Duodenal mucosa (tissue), 2 donors: ENCODE measurements around the gene TPPP.

ENCODE experiments used
- H3K27ac ChIP-seq: one replicate; pipeline ENCODE4 v1.7.0; 2013; ENCODE audit warnings: low read depth, low read length
- H3K27me3 ChIP-seq, 2 donors: one replicate each; pipeline ENCODE4 v1.7.0; 2013; ENCODE audit warnings: low read length in 2 of 2, control low read depth in 1 of 2; ENCODE audit not compliant: insufficient read depth in 2 of 2, control insufficient read depth in 1 of 2
- H3K36me3 ChIP-seq, 2 donors: one replicate each; pipeline ENCODE4 v1.7.0; 2013; ENCODE audit warnings: low read length in 2 of 2, control low read depth in 1 of 2; ENCODE audit not compliant: insufficient read depth in 2 of 2, control insufficient read depth in 1 of 2
- H3K4me1 ChIP-seq, 2 donors: one replicate each; pipeline ENCODE4 v1.7.0; 2013; ENCODE audit warnings: low read length in 2 of 2, control low read depth in 1 of 2; ENCODE audit not compliant: insufficient read depth in 2 of 2, control insufficient read depth in 1 of 2
- H3K4me3 ChIP-seq, 2 donors: one replicate each; pipeline ENCODE4 v1.7.0; 2013; ENCODE audit warnings: low read length in 2 of 2, low read depth in 1 of 2
- H3K9ac ChIP-seq, 2 donors: one replicate each; pipeline ENCODE4 v1.7.0; 2013; ENCODE audit warnings: low read length in 2 of 2, low read depth in 1 of 2
- H3K9me3 ChIP-seq, 2 donors: one replicate each; pipeline ENCODE4 v1.7.0; 2013; ENCODE audit warnings: low read length in 2 of 2, control low read depth in 1 of 2; ENCODE audit not compliant: control insufficient read depth in 1 of 2

TPPP gene

DNA sequence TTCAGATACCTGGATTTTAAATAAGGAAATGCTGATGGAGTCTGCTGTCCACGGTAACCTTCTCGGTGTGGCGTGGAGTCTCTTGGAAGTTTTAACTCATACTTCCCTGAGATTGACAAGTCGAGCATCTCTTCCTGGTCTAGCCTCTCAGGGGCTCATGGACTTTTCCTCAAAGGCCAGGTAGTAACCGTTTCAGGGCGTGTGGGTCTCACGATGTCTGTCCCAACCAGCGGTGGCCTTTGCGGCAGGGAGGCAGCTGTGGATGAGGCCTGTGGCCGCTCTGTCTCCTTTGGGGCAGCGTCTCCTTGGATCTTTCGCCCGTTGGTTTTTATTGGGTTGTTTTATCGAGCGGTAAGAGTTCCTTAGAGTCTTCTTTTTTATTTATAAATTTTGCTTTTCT lies 48.2 kb downstream of the TPPP start:
- Histone ChIP-seq H3K27me3 (no peaks in the 10 kb centered on the region), H3K36me3 (peaks cover 22 to 52% of the 10 kb centered on the region in 2 donors), H3K9ac (no peak overlapping the region), H3K9me3 (no peaks in the 10 kb centered on the region), H3K4me3 (no peak overlapping the region), H3K4me1 (no peaks in the 10 kb centered on the region), H3K27ac (no peak overlapping the region)

DNA sequence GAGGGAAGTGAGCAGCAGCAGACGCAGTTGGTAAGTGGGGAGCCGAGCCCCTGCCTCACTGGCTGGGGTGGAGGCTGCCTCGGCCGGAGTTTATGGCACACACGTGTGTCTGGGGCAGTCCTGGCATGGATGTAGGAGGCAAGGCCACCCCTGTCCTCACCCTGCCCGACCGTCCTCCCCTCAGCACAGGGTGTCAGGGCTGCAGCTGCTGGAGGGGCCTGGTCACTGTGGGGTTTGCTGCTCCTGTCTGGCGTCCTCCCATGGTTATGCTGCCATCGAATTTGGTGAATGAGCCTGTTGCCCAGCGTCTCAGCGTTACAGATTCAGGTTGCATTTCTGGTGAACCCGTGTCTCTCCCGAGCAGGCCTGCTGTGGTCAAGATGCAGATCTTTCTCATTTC lies 48.6 kb downstream of the TPPP start:
- Histone ChIP-seq H3K36me3 (peaks cover 22 to 57% of the 10 kb centered on the region in 2 donors), H3K27me3 (no peaks in the 10 kb centered on the region), H3K9me3 (no peaks in the 10 kb centered on the region), H3K9ac (no peak overlapping the region), H3K4me3 (no peak overlapping the region), H3K4me1 (no peaks in the 10 kb centered on the region), H3K27ac (no peak overlapping the region)

DNA sequence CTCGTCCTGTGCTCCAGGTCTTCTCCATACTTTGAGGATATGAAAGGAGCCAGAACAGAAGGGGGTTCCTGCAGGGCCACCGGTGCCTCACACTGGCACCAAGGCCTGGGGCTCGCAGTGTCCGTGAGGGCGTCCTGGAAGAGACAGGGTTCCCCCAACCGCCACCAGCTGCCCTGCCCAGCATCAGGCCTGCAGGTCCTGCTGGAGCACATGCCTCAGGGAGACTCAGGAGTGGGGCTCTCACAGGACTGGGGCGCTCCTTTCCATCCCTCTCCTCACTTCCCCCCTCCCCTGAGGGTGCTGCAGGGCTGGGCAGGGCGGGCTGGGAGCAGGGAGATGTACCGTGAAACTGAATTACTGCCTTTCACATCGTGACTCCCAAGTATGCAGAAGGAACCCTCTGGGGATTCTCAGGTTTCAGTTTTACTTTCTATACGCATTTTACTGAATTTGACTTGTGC lies 49.3 kb downstream of the TPPP start:
- H3K4me1 ChIP-seq: no peaks in the 10 kb centered on the region
- no peak overlapping the region for H3K9ac ChIP-seq
- no peak overlapping the region for H3K27ac ChIP-seq
- H3K9me3 ChIP-seq: no peaks in the 10 kb centered on the region
- H3K4me3 ChIP-seq: no peak overlapping the region
- H3K27me3 ChIP-seq: no peaks in the 10 kb centered on the region
- peaks cover 22 to 59% of the 10 kb centered on the region in 2 donors for H3K36me3 ChIP-seq

DNA sequence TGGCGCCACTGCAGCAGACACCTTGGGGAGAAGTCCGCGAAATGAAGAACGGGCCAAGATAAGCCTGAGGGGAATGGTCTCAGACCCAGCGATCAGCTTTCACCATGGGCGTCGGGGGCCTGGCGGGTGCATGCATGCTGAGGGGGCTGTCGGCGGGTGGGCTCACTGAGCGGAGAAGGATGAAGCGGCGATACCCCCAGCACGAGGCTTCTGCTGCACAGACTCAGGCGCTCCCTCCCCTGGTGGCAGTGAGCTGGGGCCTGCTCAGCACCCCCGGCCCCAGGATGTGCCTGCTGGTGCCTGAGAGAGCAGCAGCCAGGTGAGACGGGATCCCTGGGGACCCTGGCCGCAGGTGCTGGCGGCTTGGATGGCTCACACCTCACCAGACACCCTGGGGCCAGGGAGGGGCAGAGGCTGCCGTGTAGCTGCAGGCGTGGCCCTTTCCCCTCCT lies 49.8 kb downstream of the TPPP start:
- H3K9me3 ChIP-seq: no peaks in the 10 kb centered on the region
- H3K4me3 ChIP-seq: no peak overlapping the region
- H3K4me1 ChIP-seq: no peaks in the 10 kb centered on the region
- no peak overlapping the region for H3K9ac ChIP-seq
- H3K27ac ChIP-seq: no peak overlapping the region
- no peaks in the 10 kb centered on the region for H3K27me3 ChIP-seq
- H3K36me3 ChIP-seq: peaks cover 22 to 56% of the 10 kb centered on the region in 2 donors

DNA sequence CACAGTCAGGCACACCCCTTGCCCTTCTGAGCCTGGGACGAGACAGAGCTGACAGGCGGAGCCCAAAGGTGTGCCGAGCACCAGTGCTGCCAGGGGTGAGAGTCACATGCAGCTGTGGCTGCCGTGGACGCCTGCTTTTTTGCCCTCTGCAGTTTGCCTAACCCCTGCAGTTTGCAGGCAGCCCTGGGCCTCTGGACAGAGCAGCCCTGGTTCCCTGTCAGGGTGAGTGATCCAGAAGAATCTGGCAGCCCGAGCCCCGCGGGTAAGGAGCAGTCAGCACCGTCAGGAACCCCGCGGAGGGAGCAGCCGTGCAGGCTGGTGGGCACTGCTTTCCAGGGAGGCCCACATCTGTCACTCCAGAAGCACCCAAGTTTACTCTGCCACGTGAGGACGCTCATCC lies 50.7 kb downstream of the TPPP start:
- Histone ChIP-seq H3K27me3 (no peaks in the 10 kb centered on the region), H3K9ac (no peak overlapping the region), H3K27ac (no peak overlapping the region), H3K4me1 (no peaks in the 10 kb centered on the region), H3K9me3 (no peaks in the 10 kb centered on the region), H3K4me3 (no peak overlapping the region), H3K36me3 (peaks cover 23 to 56% of the 10 kb centered on the region in 2 donors)

DNA sequence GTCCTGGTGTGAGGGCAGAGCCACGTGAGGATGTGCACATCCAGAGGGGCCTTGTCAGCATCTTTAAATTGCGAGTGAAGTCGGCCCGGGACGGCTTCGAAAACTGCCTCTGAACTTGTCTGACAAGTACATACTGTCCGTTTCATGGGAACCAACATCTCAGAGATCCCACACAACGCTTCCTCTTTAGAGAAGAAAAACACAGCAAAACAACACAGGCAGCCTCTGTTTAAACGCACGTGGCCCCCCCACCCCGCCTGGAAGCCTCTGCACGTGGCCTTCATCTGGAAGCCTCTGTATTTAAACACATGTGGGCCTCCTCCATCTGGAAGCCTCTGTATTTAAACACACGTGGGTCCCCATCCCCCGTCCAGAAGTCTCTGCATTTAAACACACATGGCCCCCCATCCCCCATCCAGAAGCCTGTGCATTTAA lies 51.8 kb downstream of the TPPP start:
- H3K4me1 ChIP-seq: no peaks in the 10 kb centered on the region
- no peaks in the 10 kb centered on the region for H3K27me3 ChIP-seq
- no peak overlapping the region for H3K9ac ChIP-seq
- H3K36me3 ChIP-seq: peaks cover 16 to 60% of the 10 kb centered on the region in 2 donors
- no peaks in the 10 kb centered on the region for H3K9me3 ChIP-seq
- no peak overlapping the region for H3K4me3 ChIP-seq
- H3K27ac ChIP-seq: no peak overlapping the region

DNA sequence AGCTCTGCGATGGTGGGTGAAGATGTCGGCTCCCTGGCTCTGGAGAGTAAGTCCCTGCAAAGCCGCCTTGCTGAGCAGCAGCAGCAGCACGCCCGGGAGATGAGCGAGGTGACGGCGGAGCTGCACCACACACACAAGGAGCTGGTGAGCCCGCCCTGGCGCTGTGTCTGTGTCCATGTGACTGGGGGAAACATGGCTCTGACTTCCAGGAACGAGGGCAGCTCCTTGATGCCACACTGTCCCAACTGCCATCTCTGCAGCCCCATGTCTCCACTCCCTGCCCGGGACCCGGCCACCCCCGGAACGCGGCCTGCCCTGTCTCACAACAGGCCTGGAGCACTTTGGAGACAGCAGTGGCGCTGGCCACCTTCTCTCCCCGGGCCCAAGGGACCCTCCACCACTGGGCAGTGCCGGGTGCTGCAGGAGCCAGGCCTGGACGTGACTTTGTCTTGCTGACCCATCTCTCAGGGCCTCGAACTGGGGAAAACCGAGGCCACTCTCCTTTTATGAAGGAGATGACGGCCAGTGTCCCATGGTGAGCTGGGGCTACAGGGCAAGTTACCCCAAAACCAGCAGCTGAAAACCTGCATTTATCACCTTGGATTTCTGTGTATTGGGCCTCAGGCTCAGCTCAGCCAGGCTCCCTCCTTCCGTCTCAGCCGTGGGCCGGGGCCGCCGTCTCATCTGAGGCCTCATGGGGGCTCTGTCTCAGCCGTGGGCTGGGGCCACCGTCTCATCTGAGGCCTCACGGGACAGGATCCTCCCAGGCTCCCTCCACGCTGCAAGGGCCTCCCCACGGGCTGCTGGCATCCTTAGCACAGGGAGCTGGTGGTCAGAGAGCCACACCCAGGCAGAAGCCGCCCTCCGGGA lies 52.5 kb downstream of the TPPP start:
- Histone ChIP-seq H3K36me3 (peaks cover 18 to 63% of the 10 kb centered on the region in 2 donors), H3K27ac (no peak overlapping the region), H3K27me3 (no peaks in the 10 kb centered on the region), H3K4me1 (no peaks in the 10 kb centered on the region), H3K4me3 (no peak overlapping the region), H3K9me3 (peaks cover 0 to 1% of the 10 kb centered on the region in 2 donors), H3K9ac (no peak overlapping the region)

DNA sequence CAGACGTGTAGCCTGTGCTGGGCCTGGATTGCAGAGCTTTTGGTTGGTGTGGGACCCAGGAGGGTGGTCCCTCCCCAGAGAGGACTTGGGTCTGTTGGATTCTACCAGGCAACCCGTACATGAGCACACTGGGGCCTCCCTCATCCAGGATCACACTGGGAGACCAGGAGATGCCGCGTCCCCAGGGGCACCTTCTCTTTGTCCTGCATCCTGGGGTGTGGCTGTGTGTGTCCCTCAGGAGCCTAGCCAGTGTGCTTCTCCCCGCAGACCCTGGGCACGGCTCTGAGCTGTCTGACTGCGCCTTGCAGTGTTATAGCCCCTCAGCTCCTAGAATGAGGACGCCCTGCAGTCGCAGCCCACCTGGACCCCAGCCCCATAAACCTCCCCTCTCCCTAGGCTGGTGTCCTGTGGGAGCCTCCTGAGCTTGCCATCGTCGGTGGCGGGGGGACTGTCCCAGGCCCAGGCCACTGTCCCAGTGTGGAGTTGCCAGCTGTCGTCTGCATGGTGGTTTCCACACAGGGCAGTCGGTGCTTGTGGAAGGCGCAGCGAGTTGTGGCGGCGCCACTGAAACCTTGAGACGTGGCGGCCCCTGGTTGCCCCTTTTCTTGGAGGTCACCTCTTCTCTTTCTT lies 53.5 kb downstream of the TPPP start:
- Histone ChIP-seq H3K9me3 (peaks cover 0 to 5% of the 10 kb centered on the region in 2 donors), H3K36me3 (peaks cover 26 to 63% of the 10 kb centered on the region in 2 donors), H3K27me3 (no peaks in the 10 kb centered on the region), H3K4me3 (no peak overlapping the region), H3K27ac (no peak overlapping the region), H3K4me1 (no peaks in the 10 kb centered on the region), H3K9ac (no peak overlapping the region)

DNA sequence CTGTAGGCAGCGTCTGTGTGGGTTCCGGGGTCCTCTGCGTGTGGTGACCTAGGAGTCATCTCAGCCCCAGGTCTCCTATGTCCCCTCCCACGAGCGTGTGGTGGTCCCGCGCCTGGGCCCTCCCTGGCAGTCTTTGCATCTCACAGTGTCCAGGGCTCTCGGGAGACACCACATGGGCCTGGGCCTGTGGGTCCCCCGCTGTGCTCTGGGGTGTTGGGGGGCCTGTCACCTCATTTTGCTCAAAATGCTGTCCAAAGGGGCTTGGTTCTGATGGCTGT lies 54.0 kb downstream of the TPPP start:
- peaks cover 26 to 59% of the 10 kb centered on the region in 2 donors for H3K36me3 ChIP-seq

DNA sequence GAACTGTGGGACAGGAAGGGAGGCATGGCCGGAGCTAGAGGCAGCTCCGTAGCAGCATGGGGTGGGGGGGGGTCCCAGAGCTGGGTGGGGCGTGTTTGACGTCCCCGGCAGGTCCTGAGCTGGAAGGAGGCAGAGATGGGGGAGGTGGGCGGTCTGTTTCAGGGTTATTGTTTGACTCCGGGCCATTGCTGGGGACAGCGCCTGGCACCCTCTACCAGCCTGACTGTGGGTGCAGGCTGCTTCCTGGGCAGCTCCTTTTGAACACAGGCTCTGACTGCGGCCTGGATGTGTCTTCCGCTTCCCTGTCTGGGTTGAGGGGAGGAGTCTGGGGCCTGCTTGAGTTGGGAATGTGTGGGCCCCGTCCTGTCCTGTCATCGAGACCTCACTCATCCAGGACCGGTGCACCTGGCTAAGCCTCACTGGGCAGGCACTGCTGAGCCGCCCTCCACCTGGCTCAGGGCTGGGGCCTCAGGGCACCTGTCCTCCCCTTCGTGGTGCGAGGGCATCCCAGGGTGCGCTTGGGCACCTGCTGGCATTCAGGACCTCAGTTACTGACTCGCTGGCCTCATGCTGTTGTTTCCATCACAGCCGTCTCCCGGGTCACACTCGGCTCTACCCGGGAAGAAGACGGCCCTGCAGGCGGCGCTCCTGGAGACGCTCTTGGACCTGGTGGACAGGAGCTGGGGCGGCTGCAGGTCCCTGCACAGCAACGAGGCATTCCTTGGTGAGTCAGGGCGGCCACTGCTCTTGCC lies 54.5 kb downstream of the TPPP start:
- Histone ChIP-seq H3K27ac (no peak overlapping the region), H3K9me3 (peaks cover 0 to 5% of the 10 kb centered on the region in 2 donors), H3K4me3 (no peak overlapping the region), H3K27me3 (no peaks in the 10 kb centered on the region), H3K9ac (no peak overlapping the region), H3K36me3 (peaks cover 26 to 63% of the 10 kb centered on the region in 2 donors), H3K4me1 (no peaks in the 10 kb centered on the region)

More for the DNA sequence above, 54.0 kb downstream of the TPPP start:
- H3K4me1 ChIP-seq: no peaks in the 10 kb centered on the region
- no peak overlapping the region for H3K4me3 ChIP-seq
- peaks cover 0 to 5% of the 10 kb centered on the region in 2 donors for H3K9me3 ChIP-seq
- no peak overlapping the region for H3K27ac ChIP-seq
- H3K9ac ChIP-seq: no peak overlapping the region
- no peaks in the 10 kb centered on the region for H3K27me3 ChIP-seq
